Measurements from ENCODE around the gene DENND1A.

DNA sequence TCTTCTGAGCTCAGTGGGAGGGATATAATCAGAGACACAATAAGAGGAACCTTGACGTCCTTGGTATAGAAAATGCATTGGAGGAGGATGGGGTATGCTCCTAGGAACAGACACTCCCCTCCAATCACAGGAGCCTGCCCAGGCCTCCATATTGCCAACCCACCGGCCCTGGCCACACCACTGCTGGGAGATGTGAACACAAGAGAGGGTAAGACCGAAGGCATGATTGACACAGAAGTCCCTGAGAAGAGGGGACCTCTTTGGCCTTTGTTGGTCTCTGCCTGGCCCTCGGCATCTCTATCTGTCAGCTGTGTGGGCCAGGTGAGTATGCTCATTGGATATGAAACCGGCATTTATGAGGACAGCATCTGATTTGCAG, 511.9 kb downstream of the DENND1A start:
- no peak for TF ChIP-seq CHD2 (IDR thresholded peaks at IDR 0.05; ENCODE audit: low read depth, low read length)
- TF ChIP-seq, protein P1, sequence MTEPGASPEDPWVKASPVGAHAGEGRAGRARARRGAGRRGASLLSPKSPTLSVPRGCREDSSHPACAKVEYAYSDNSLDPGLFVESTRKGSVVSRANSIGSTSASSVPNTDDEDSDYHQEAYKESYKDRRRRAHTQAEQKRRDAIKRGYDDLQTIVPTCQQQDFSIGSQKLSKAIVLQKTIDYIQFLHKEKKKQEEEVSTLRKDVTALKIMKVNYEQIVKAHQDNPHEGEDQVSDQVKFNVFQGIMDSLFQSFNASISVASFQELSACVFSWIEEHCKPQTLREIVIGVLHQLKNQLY (CRISPR knock-in tag; IDR thresholded peaks at IDR 0.05) = no peak
- TF ChIP-seq, protein P2, sequence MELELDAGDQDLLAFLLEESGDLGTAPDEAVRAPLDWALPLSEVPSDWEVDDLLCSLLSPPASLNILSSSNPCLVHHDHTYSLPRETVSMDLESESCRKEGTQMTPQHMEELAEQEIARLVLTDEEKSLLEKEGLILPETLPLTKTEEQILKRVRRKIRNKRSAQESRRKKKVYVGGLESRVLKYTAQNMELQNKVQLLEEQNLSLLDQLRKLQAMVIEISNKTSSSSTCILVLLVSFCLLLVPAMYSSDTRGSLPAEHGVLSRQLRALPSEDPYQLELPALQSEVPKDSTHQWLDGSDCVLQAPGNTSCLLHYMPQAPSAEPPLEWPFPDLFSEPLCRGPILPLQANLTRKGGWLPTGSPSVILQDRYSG (CRISPR knock-in tag; IDR thresholded peaks at IDR 0.05) = no peak
- TF ChIP-seq NR1H2 (CRISPR knock-in tag; IDR thresholded peaks at IDR 0.05; ENCODE audit: borderline replicate concordance, low read depth) = no peak
- TF ChIP-seq, protein P3, sequence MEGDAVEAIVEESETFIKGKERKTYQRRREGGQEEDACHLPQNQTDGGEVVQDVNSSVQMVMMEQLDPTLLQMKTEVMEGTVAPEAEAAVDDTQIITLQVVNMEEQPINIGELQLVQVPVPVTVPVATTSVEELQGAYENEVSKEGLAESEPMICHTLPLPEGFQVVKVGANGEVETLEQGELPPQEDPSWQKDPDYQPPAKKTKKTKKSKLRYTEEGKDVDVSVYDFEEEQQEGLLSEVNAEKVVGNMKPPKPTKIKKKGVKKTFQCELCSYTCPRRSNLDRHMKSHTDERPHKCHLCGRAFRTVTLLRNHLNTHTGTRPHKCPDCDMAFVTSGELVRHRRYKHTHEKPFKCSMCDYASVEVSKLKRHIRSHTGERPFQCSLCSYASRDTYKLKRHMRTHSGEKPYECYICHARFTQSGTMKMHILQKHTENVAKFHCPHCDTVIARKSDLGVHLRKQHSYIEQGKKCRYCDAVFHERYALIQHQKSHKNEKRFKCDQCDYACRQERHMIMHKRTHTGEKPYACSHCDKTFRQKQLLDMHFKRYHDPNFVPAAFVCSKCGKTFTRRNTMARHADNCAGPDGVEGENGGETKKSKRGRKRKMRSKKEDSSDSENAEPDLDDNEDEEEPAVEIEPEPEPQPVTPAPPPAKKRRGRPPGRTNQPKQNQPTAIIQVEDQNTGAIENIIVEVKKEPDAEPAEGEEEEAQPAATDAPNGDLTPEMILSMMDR (CRISPR knock-in tag; IDR thresholded peaks at IDR 0.05) = no peak
